Measurements from ENCODE around the gene FNTB. TPM values are rescaled to one million over a fixed set of nuclear protein-coding genes. Genes with fewer than 3 reads are reported as not detected.

FNTB gene, protein sequence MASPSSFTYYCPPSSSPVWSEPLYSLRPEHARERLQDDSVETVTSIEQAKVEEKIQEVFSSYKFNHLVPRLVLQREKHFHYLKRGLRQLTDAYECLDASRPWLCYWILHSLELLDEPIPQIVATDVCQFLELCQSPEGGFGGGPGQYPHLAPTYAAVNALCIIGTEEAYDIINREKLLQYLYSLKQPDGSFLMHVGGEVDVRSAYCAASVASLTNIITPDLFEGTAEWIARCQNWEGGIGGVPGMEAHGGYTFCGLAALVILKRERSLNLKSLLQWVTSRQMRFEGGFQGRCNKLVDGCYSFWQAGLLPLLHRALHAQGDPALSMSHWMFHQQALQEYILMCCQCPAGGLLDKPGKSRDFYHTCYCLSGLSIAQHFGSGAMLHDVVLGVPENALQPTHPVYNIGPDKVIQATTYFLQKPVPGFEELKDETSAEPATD
- 11.0 TPM for polyA plus RNA-seq (2012; ENCODE audit: missing spikeins)

DNA sequence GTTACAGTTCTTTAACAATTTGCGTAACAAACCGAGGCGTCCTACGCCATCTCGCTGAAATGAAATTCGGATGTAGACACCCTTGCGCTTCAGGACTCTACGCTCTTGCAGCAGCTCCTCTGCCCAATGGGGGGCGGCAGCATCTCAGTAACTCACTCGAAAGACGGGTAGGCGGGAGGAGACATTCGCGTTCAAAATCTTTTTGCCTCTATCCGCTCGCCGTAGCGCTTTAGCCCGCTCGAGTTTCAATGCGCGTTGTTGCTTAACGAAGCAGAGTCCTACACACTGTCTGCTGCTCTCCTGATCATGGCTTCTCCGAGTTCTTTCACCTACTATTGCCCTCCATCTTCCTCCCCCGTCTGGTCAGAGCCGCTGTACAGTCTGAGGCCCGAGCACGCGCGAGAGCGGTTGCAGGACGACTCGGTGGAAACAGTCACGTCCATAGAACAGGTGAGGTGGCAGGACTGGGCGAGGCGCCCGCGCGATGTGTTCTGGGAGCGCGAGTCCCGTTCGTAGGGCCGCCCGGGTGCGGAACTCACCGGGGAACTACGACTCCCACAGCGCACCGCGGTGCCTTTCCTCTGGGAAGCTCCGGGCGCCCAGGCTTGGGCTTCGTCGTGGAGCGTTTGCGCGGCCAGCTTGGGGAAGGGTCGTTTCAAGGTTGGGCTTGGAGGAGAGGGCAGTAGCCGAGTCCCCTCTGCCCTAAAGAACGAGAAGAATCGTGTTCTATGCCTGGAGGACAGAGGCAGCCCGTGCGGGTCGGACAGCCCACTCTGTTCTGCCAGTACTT is at the start of gene FNTB:
Gene FNTB, plus strand, starts transcription at position 248 of the 790 bp plus-strand sequence. Its CDS starts 59 bp downstream, at position 307.
- peak; percentile 87 for DNase-seq (ENCODE audit: insufficient read length)
- FAIRE-seq = peak; percentile 98
- TF ChIP-seq POLR2AphosphoS5 (IDR thresholded peaks at IDR 0.05; ENCODE audit: low read depth, low read length) (no peak), POLR2A (IDR thresholded peaks at IDR 0.05; ENCODE audit: low read depth, low read length) (no peak; the same call in 1 of the 2 replicates), TAF1 (IDR thresholded peaks at IDR 0.05; ENCODE audit: borderline replicate concordance, low read depth, low read length) (no peak)

DNA sequence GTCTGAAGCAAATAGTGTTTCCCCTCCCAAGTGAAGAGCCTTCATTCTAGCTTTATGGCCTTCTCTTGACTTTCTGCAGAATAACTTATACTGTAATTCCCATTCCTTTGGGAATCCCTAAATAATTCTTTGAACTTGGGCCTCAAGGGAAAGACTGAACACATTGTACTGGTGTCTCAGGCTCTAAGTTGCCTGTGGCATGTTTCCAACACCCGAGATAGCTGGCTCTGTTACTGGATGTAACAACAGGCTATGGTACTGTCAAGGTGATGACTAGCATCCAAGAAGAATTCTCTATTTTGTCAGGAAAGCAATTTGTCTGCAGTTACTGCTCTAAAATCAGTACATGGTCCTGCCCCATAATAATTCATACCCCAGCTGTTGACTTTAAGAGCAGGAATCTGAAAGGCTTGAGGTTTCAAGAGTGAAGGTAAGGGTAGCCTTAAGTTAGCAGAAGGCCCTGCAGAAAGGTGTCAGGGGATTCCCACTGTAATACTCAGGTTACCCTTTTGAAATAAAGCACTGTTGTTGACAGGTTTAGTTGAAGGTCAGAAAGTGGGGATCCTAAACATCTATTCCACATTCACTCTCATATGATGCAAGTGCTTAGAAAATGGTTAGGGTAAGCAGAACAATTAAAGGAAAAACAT is 49.4 kb upstream of the FNTB start:
- no peak for TF ChIP-seq TAF1 (IDR thresholded peaks at IDR 0.05; ENCODE audit: borderline replicate concordance, low read depth, low read length)
- no peak for DNase-seq (ENCODE audit: insufficient read length)
- no peak for FAIRE-seq

DNA sequence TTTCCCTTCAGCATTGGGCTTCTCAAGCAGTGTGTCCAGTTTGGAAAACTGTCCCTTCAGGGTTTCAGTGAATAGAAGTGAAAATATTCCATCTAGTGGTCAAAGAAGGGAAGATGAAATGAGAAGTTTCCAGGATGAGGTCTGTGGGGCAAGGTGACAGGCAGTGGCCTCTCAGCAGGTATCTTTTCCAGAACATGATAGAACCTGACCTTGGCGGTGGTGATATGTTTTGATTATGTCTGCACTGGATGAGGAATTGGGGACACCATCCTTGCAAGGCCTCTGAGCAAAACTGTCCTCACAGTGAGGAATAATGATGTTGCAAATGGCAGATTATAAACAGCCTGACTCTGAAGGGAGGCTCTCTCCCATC is 48.9 kb upstream of the FNTB start:
- DNase-seq (ENCODE audit: insufficient read length) (no peak), FAIRE-seq (no peak)
- no peak for TF ChIP-seq POLR2A (IDR thresholded peaks at IDR 0.05; ENCODE audit: low read depth, low read length)
- no peak for TF ChIP-seq POLR2AphosphoS5 (IDR thresholded peaks at IDR 0.05; ENCODE audit: low read depth, low read length)
- TF ChIP-seq TAF1 (IDR thresholded peaks at IDR 0.05; ENCODE audit: borderline replicate concordance, low read depth, low read length) = no peak

DNA sequence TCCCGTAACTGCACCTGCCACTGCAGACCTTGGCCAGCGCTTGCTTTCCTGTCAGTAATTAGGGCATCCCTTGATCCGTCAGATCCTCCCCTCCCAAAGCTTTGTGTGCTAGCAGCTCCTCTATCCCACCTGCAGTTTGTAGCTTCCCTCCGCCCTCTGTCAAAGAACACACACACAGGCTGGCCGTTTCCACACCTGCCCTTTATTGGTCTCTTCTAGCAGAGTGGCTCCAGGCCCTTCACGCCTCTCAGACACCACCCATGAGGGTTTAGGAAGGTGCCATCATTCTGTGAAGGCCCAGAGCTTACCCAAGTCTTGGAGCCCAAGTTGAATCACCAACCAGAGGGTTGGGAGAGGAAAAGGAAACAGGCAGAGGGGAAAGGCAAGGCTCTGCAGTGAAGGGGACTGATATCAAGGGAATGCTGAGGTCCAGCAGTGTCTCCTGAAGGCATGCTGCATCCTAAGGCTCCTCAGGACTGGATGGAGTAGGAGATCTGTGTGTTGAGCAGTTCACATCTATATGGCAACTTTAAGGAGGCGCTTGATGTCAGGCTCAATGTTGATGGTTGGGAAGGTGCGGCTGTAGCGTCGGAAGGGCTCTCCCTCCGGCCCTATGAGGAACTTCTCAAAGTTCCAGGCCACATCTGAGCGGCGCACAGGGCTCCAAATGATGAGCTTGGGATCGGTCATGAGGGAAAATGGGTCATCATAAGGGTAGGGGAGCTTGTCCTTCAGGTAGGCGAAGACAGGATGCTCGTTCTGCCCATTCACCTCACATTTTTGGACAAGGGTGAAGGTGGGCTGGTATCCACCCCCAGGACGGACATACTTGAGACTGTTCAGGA is 47.5 kb upstream of the FNTB start:
- no peak for TF ChIP-seq TAF1 (IDR thresholded peaks at IDR 0.05; ENCODE audit: borderline replicate concordance, low read depth, low read length)
- no peak for TF ChIP-seq POLR2AphosphoS5 (IDR thresholded peaks at IDR 0.05; ENCODE audit: low read depth, low read length)
- TF ChIP-seq POLR2A (IDR thresholded peaks at IDR 0.05; ENCODE audit: low read depth, low read length) = no peak
- DNase-seq (ENCODE audit: insufficient read length) (no peak), FAIRE-seq (no peak)

DNA sequence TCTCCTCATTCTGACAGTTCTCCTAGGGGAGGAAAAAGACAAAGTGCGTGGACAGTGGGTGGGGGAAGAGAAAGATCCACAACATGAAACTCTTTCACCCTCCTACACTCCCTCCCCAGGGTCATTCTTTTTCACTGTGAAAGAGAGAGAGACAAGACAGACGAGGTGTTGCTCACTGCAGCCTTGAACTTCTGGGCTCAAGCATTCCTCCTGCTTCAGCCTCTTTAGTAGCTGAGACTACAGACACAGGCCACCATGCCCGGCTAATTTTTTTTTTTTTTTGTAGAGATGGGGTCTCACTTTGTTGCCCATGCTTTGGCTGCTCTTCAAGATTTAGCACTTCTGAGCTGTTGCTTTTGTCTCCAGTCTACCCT is 46.9 kb upstream of the FNTB start:
- TF ChIP-seq TAF1 (IDR thresholded peaks at IDR 0.05; ENCODE audit: borderline replicate concordance, low read depth, low read length) (no peak), POLR2AphosphoS5 (IDR thresholded peaks at IDR 0.05; ENCODE audit: low read depth, low read length) (no peak), POLR2A (IDR thresholded peaks at IDR 0.05; ENCODE audit: low read depth, low read length) (no peak)
- FAIRE-seq = no peak
- no peak for DNase-seq (ENCODE audit: insufficient read length)

DNA sequence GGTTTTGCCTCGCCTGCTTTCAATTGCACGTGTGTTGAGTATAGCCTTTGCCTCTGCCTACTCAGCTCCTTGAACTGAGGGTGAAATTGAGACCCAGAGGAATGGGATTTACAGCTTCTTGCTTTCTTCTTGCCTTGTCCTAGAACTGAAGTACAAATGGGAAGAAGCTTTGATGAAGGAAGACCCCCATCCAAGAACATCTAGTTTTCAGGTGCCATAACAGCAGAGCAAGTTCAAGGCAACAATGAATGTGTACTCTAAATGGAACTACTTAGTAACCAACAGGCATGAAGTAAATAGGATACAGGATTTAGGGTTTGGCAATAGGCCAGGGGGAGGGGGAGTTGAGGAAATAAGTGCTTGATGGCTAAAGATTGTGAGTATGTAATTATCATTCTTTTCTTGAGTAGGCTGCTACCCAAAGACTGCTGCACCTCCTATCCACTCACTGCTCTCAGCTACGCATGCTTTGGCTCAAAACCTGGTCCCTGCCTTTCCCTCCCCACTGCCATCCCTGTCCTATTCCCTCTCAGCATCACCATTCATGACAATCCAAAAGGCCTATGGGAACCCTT is 46.3 kb upstream of the FNTB start:
- no peak for FAIRE-seq
- DNase-seq (ENCODE audit: insufficient read length) = no peak

DNA sequence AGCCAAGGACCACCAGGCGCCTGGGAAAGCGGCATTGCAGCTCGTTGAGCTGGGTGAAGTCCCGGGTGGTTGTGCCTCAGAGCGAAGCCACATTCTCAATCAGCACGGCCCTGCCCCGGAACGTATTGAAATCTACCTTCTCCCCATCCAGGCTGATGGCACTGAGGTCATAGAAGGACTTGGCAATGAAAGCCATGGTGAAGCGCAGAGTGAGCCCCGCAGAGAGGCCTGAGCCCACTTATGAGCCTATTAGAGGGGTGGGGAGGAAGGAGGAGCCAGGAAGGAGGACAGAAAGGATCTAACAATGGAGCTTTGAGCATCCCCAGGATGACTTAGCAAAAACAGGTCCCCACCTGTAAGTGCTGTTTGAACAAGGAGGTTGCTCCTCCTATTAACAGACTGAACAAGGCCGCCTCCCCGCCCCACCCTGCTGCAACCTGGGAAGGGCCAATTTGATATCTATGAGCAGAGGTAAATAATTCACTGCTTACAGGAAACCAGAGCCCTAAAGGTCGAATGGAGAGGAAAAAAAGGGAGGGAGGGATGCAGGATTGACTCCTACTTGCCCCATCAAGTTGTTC is 44.1 kb upstream of the FNTB start, which contains the start of gene GPX2:
Gene GPX2, minus strand, starts transcription at position 215 of the 581 bp plus-strand sequence. Its CDS starts 19 bp downstream, at position 196.
- FAIRE-seq = no peak

More for the DNA sequence above, 46.3 kb upstream of the FNTB start:
- TF ChIP-seq POLR2A (IDR thresholded peaks at IDR 0.05; ENCODE audit: low read depth, low read length) = no peak
- no peak for TF ChIP-seq TAF1 (IDR thresholded peaks at IDR 0.05; ENCODE audit: borderline replicate concordance, low read depth, low read length)
- no peak for TF ChIP-seq POLR2AphosphoS5 (IDR thresholded peaks at IDR 0.05; ENCODE audit: low read depth, low read length)

DNA sequence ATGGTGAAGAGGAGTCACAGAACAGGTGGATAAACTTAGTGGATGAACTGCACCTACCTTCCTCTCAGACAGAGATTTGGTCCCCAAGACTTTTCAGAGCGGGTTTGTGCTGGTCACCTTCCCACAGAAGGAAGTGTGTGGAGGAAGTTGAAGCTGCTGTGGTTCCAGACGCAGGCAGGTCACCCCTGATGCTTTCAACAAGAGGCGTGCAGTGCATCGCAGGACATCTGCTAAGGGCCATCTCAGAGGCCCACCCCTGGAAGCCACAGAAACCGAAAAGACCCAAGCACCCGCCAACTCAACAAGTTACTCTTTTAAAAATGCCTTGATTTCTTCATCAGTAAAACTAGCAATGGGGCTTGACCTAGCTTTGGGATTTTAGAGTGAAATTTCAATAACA is 43.1 kb upstream of the FNTB start:
- FAIRE-seq (no peak), DNase-seq (ENCODE audit: insufficient read length) (no peak)
- no peak for TF ChIP-seq POLR2A (IDR thresholded peaks at IDR 0.05; ENCODE audit: low read depth, low read length)
- no peak for TF ChIP-seq TAF1 (IDR thresholded peaks at IDR 0.05; ENCODE audit: borderline replicate concordance, low read depth, low read length)
- no peak for TF ChIP-seq POLR2AphosphoS5 (IDR thresholded peaks at IDR 0.05; ENCODE audit: low read depth, low read length)

More for the DNA sequence above, 44.1 kb upstream of the FNTB start, which contains the start of gene GPX2:
- no peak for DNase-seq (ENCODE audit: insufficient read length)
- TF ChIP-seq TAF1 (IDR thresholded peaks at IDR 0.05; ENCODE audit: borderline replicate concordance, low read depth, low read length) (no peak), POLR2AphosphoS5 (IDR thresholded peaks at IDR 0.05; ENCODE audit: low read depth, low read length) (no peak), POLR2A (IDR thresholded peaks at IDR 0.05; ENCODE audit: low read depth, low read length) (no peak)

DNA sequence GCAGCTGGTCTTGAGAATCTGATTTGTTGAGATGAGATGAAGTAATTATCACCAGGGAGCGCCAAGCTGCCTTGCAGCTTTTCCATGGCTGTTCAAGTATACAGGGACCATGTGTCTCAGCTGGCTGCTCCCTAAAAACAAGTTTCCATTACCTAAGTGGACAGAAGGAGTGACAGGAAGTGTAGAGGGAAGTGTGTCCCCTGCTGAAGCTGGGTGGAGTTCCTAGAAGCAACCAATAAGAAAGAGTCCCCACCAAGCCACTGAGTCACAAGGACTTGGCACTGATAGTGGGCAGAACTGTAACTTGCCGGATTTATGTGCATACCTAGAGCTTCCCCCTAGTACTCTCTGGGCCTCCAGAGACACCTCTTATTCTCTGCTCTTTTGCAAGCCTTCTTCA is 42.7 kb upstream of the FNTB start:
- no peak for FAIRE-seq
- TF ChIP-seq POLR2AphosphoS5 (IDR thresholded peaks at IDR 0.05; ENCODE audit: low read depth, low read length) = no peak
- TF ChIP-seq POLR2A (IDR thresholded peaks at IDR 0.05; ENCODE audit: low read depth, low read length) = no peak
- no peak for TF ChIP-seq TAF1 (IDR thresholded peaks at IDR 0.05; ENCODE audit: borderline replicate concordance, low read depth, low read length)
- no peak for DNase-seq (ENCODE audit: insufficient read length)

DNA sequence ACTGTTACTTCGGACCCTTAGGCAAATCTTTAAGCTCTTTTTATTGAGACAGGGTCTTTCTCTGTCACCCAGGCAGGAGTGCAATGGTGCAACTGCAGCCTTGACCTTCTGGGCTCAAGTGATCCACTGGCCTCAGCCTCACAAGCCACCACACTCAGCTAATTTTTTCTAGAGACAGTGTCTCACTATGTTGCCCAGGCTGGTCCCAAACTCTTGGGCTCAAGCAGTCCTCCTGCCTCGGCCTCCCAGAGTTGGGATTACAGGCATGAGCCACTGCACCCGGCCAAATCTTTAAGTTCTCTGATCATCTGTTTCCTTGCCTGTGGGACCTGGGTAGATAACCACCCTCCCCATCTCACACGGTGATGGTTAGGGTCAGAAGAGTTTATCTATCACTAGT is 41.8 kb upstream of the FNTB start:
- FAIRE-seq = no peak

More for the DNA sequence above, 41.8 kb upstream of the FNTB start:
- no peak for TF ChIP-seq POLR2A (IDR thresholded peaks at IDR 0.05; ENCODE audit: low read depth, low read length)
- no peak for TF ChIP-seq POLR2AphosphoS5 (IDR thresholded peaks at IDR 0.05; ENCODE audit: low read depth, low read length)
- TF ChIP-seq TAF1 (IDR thresholded peaks at IDR 0.05; ENCODE audit: borderline replicate concordance, low read depth, low read length) = no peak
- no peak for DNase-seq (ENCODE audit: insufficient read length)
